ENCODE measurements around the gene POMT2. TPM values are rescaled to one million over a fixed set of nuclear protein-coding genes. Genes with fewer than 3 reads are reported as not detected.

POMT2 gene
- total RNA-seq: 40.5 to 46.1 TPM (median 45.3 TPM) in 3 replicates

GRCh38 chr14:77320238-77320935 is at the start of gene POMT2:
POMT2 (minus strand) TSS chr14:77320883; CDS start chr14:77320681, 202 bp downstream.
- H3K27ac Mint-ChIP-seq: peak within 1 kb of the TSS; percentile 99
- TF ChIP-seq, protein P1, sequence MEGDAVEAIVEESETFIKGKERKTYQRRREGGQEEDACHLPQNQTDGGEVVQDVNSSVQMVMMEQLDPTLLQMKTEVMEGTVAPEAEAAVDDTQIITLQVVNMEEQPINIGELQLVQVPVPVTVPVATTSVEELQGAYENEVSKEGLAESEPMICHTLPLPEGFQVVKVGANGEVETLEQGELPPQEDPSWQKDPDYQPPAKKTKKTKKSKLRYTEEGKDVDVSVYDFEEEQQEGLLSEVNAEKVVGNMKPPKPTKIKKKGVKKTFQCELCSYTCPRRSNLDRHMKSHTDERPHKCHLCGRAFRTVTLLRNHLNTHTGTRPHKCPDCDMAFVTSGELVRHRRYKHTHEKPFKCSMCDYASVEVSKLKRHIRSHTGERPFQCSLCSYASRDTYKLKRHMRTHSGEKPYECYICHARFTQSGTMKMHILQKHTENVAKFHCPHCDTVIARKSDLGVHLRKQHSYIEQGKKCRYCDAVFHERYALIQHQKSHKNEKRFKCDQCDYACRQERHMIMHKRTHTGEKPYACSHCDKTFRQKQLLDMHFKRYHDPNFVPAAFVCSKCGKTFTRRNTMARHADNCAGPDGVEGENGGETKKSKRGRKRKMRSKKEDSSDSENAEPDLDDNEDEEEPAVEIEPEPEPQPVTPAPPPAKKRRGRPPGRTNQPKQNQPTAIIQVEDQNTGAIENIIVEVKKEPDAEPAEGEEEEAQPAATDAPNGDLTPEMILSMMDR (IDR thresholded peaks at IDR 0.05; ENCODE audit: unreplicated experiment): peak; percentile 55
- no peaks in the 10 kb centered on the region for H3K27me3 Mint-ChIP-seq (ENCODE audit: low read depth)
- no peaks in the 10 kb centered on the region for H3K9me3 Mint-ChIP-seq
- H3K4me3 Mint-ChIP-seq: peak within 1 kb of the TSS; percentile 98
- no peaks in the 10 kb centered on the region for H3K36me3 Mint-ChIP-seq
- peak; percentile 91 to 97 for DNase-seq (ENCODE audit: low spot score in 2 of 2, unreplicated experiment in 2 of 2)
- H3K4me1 Mint-ChIP-seq: peaks cover 27% of the 10 kb centered on the region

GRCh38 chr14:77369285-77369684 is 48.6 kb upstream of the POMT2 start:
- no peak for DNase-seq (ENCODE audit: low spot score in 2 of 2, unreplicated experiment in 2 of 2)
- Mint-ChIP-seq H3K27ac (no peak overlapping the region), H3K4me3 (no peak overlapping the region), H3K27me3 (ENCODE audit: low read depth) (no peaks in the 10 kb centered on the region), H3K36me3 (no peaks in the 10 kb centered on the region), H3K9me3 (no peaks in the 10 kb centered on the region), H3K4me1 (peaks cover 31% of the 10 kb centered on the region)
- TF ChIP-seq, protein P1 (IDR thresholded peaks at IDR 0.05; ENCODE audit: unreplicated experiment): no peak

GRCh38 chr14:77364146-77364545 is 43.5 kb upstream of the POMT2 start:
- Mint-ChIP-seq H3K27ac (no peak overlapping the region), H3K36me3 (peaks cover 3% of the 10 kb centered on the region), H3K9me3 (peaks cover 12% of the 10 kb centered on the region), H3K27me3 (ENCODE audit: low read depth) (no peaks in the 10 kb centered on the region), H3K4me1 (no peaks in the 10 kb centered on the region), H3K4me3 (no peak overlapping the region)
- no peak for DNase-seq (ENCODE audit: low spot score in 2 of 2, unreplicated experiment in 2 of 2)
- TF ChIP-seq, protein P1 (IDR thresholded peaks at IDR 0.05; ENCODE audit: unreplicated experiment): no peak

DNA sequence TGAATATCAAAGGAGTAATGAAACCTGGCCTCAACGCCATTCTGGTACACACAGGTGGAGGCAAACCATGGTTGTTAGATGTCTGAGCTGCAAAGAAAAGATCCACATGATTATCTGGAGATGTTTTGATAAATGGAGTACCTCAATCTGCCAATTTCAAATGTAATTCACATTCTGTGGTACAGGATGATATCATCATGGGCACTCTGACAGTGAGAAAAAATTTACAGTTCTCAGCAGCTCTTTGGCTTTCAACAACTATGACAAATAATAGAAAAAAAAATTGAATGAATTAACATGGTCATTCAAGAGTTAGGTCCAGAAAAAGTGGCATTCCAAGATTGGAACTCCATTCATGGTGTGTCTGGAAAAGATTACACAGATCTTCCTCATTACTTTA is 38.9 kb upstream of the POMT2 start:
- Mint-ChIP-seq H3K9me3 (peaks cover 12% of the 10 kb centered on the region), H3K4me3 (no peak overlapping the region), H3K27ac (no peak overlapping the region), H3K36me3 (peaks cover 3% of the 10 kb centered on the region), H3K27me3 (ENCODE audit: low read depth) (no peaks in the 10 kb centered on the region), H3K4me1 (no peaks in the 10 kb centered on the region)
- no peak for DNase-seq (ENCODE audit: low spot score in 2 of 2, unreplicated experiment in 2 of 2)
- TF ChIP-seq, protein P1 (IDR thresholded peaks at IDR 0.05; ENCODE audit: unreplicated experiment): no peak

DNA sequence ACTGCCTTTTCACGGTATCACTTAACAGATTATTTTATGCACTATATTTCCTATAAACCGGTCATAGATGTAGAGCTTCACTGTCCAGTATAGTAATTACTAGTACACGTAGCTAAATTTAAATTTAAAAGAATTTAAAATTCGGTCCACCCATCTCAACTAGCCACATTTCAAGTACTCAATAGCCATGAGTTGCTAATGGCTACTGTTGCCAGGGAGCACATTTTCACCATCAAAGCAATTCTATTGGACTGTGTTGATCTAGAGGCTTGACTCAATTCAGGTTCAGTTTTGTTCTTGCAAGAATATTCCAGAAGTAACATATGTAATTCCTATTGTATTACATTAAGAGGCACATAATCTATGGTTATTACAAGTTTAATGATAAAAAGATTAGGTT is 36.2 kb upstream of the POMT2 start:
- no peaks in the 10 kb centered on the region for H3K36me3 Mint-ChIP-seq
- TF ChIP-seq, protein P1 (IDR thresholded peaks at IDR 0.05; ENCODE audit: unreplicated experiment): no peak
- H3K27me3 Mint-ChIP-seq (ENCODE audit: low read depth): no peaks in the 10 kb centered on the region
- no peak for DNase-seq (ENCODE audit: low spot score in 2 of 2, unreplicated experiment in 2 of 2)
- H3K27ac Mint-ChIP-seq: no peak overlapping the region
- H3K9me3 Mint-ChIP-seq: peaks cover 7% of the 10 kb centered on the region
- no peak overlapping the region for H3K4me3 Mint-ChIP-seq
- H3K4me1 Mint-ChIP-seq: no peaks in the 10 kb centered on the region

Data from mesothelial cell of epicardium (in vitro differentiated cells).